SK-N-SH (cell line): ENCODE measurements around the gene RAMP3. TPM values are rescaled to one million over a fixed set of nuclear protein-coding genes. Genes with fewer than 3 reads are reported as not detected.

Experiments used
- CTCF ChIA-PET: fragments of 300-600, 350-600 bp; formaldehyde crosslinking; extraction: SDS; loops from one replicate; lab custom pipeline; 2021; lab: Yijun Ruan, JAX
- POLR2A ChIA-PET: fragments of 350-600 bp; sonication (Branson Sonifier 250); formaldehyde crosslinking; extraction: SDS; loops from one replicate; lab custom pipeline; 2020; ENCODE audit warnings: antibody characterized with exemption, inconsistent platforms; lab: Yijun Ruan, JAX
- DNase-seq: peaks from one replicate; pipeline ENCODE4 v3.0.0; 2012
- H2AFZ ChIP-seq: fragments of 200-600 bp; sonication (generic); 2 replicates; pipeline ENCODE4 v1.8.1; 2016; ENCODE audit warnings: antibody characterized with exemption, mild to moderate bottlenecking, low read depth
- H3F3A ChIP-seq: fragments of 200-600 bp; sonication (generic); replicated peaks from 2 replicates; pipeline ENCODE3; 2016; ENCODE audit warnings: antibody characterized with exemption, mild to moderate bottlenecking; ENCODE audit not compliant: insufficient read depth
- H3K27ac ChIP-seq, 2 experiments: fragments of 200-500 bp in 1 of 2; fragments of 200-600 bp in 1 of 2; sonication (Bioruptor generic) in 1 of 2; sonication (generic), shearing (Covaris generic) in 1 of 2; 2 replicates each; pipeline versions ENCODE4 v1.5.1 to v1.6.1; 2014 to 2016; ENCODE audit warnings: low read depth in 2 of 2, inconsistent platforms in 1 of 2, low read length in 1 of 2, mild to moderate bottlenecking in 1 of 2, mixed read lengths in 1 of 2
- H3K27me3 ChIP-seq: fragments of 200-600 bp; sonication (generic), shearing (Covaris generic); 2 replicates; pipeline ENCODE4 v1.6.1; 2016; ENCODE audit warnings: mixed run types; ENCODE audit not compliant: insufficient read depth
- H3K36me3 ChIP-seq, 2 experiments: fragments of 200-500 bp in 1 of 2; fragments of 200-600 bp in 1 of 2; sonication (Bioruptor generic) in 1 of 2; sonication (generic) in 1 of 2; replicated peaks in 1 of 2; 2 replicates each; pipeline versions ENCODE3 to v1.5.1; 2014 to 2016; ENCODE audit warnings: low read length in 1 of 2, mild to moderate bottlenecking in 1 of 2; ENCODE audit not compliant: insufficient read depth in 2 of 2, control insufficient read depth in 1 of 2
- H3K4me1 ChIP-seq, 2 experiments: fragments of 200-500 bp in 1 of 2; fragments of 200-600 bp in 1 of 2; sonication (Bioruptor generic) in 1 of 2; sonication (generic), shearing (Covaris generic) in 1 of 2; 2 replicates each; pipeline versions ENCODE4 v1.5.1 to v1.6.1; 2014 to 2016; ENCODE audit warnings: low read depth in 1 of 2, low read length in 1 of 2, mixed run types in 1 of 2; ENCODE audit not compliant: insufficient read depth in 2 of 2, control insufficient read depth in 1 of 2
- H3K4me2 ChIP-seq: fragments of 200-600 bp; sonication (generic), shearing (Covaris generic); 2 replicates; pipeline ENCODE4 v1.6.1; 2017; ENCODE audit warnings: mixed run types
- H3K4me3 ChIP-seq, 2 experiments: fragments of 200-500 bp in 1 of 2; fragments of 200-600 bp in 1 of 2; sonication (Bioruptor generic) in 1 of 2; sonication (generic), shearing (Covaris generic) in 1 of 2; 2 replicates each; pipeline versions ENCODE4 v1.5.1 to v1.8.1; 2014 to 2016; ENCODE audit warnings: low read depth in 2 of 2, inconsistent platforms in 1 of 2, low read length in 1 of 2, mild to moderate bottlenecking in 1 of 2, mixed read lengths in 1 of 2, moderate library complexity in 1 of 2
- H3K79me2 ChIP-seq: fragments of 200-600 bp; sonication (generic); 2 replicates; pipeline ENCODE4 v1.8.1; 2017; ENCODE audit warnings: mild to moderate bottlenecking; ENCODE audit not compliant: insufficient read depth
- H3K9ac ChIP-seq: fragments of 200-600 bp; sonication (generic); 2 replicates; pipeline ENCODE4 v1.6.1; 2017; ENCODE audit warnings: mixed run types
- H3K9me2 ChIP-seq: fragments of 200-600 bp; sonication (generic); 2 replicates; pipeline ENCODE4 v1.6.1; 2017; ENCODE audit warnings: mixed run types
- H3K9me3 ChIP-seq: fragments of 200-600 bp; sonication (generic); 2 replicates; pipeline ENCODE4 v1.6.1; 2017; ENCODE audit warnings: mixed run types, mild to moderate bottlenecking, moderate library complexity
- H4K20me1 ChIP-seq: fragments of 200-600 bp; sonication (generic); 2 replicates; pipeline ENCODE4 v1.6.1; 2017; ENCODE audit warnings: mild to moderate bottlenecking, mixed run types; ENCODE audit not compliant: insufficient read depth
- ELF1 ChIP-seq: IDR thresholded peaks from 2 replicates; pipeline ENCODE4 v1.4.0; 2012
- FOXM1 ChIP-seq: IDR thresholded peaks from 2 replicates; pipeline ENCODE4 v1.4.0; 2012; ENCODE audit warnings: low read depth, mild to moderate bottlenecking
- GABPA ChIP-seq: IDR thresholded peaks from 2 replicates; pipeline ENCODE4 v1.4.0; 2012; ENCODE audit warnings: low read depth, mild to moderate bottlenecking
- GATA2 ChIP-seq: sonication (generic); formaldehyde crosslinking; IDR thresholded peaks from 2 replicates; pipeline ENCODE4 v1.5.0; 2020; ENCODE audit warnings: mild to moderate bottlenecking, missing genetic modification reagents
- JUND ChIP-seq: IDR thresholded peaks from 2 replicates; pipeline ENCODE4 v1.4.0; 2012
- RAD21 ChIP-seq: IDR thresholded peaks from 2 replicates; pipeline ENCODE4 v1.6.1; 2012; ENCODE audit warnings: mild to moderate bottlenecking, low read length
- RFX5 ChIP-seq: IDR thresholded peaks from 2 replicates; pipeline ENCODE4 v1.6.1; 2012; ENCODE audit warnings: mild to moderate bottlenecking, improper control_type of control experiment, low read length
- SIN3A ChIP-seq: IDR thresholded peaks from 2 replicates; pipeline ENCODE4 v1.6.1; 2012; ENCODE audit warnings: low read depth, mild to moderate bottlenecking, low read length, moderate library complexity, borderline replicate concordance
- SMC3 ChIP-seq: IDR thresholded peaks from 2 replicates; pipeline ENCODE4 v1.6.1; 2012; ENCODE audit warnings: low read depth, low read length, improper control_type of control experiment
- TCF12 ChIP-seq: IDR thresholded peaks from 2 replicates; pipeline ENCODE4 v1.4.0; 2012
- WGBS: methylation state at CpG from one replicate; pipeline ENCODE4 v1.1.6; 2017; ENCODE audit warnings: low lambda C conversion rate; 5-methylcytosine and 5-hydroxymethylcytosine counted together
- polyA plus RNA-seq, 3 experiments: library from polyadenylated mRNA; depleted of rRNA; stranded (reverse); fragments of >200 nt; gene quantifications; 2 replicates each; pipeline ENCODE4 v1.2.3, GENCODE V29; 2012
- TF ChIP-seq, protein P1 (sequence below): fragments of 150-350 bp; IDR thresholded peaks from 2 replicates; pipeline ENCODE4 v1.6.1; 2016; ENCODE audit warnings: mild to moderate bottlenecking, low read depth, low read length
- TF ChIP-seq, protein P2 (sequence below): IDR thresholded peaks from 2 replicates; pipeline ENCODE4 v1.4.0; 2012; ENCODE audit warnings: low read depth, borderline replicate concordance
- TF ChIP-seq, protein P3 (sequence below): IDR thresholded peaks from 2 replicates; pipeline ENCODE4; 2012
- TF ChIP-seq, protein P4 (sequence below): fragments of 200-600 bp; sonication (generic); IDR thresholded peaks from 2 replicates; pipeline ENCODE4 v1.6.1; 2017; ENCODE audit warnings: antibody characterized with exemption, mild to moderate bottlenecking, moderate library complexity

Gene RAMP3
- polyA plus RNA-seq, 1 of the 3 experiments (the other 2 are of a cell fraction) = not detected

DNA sequence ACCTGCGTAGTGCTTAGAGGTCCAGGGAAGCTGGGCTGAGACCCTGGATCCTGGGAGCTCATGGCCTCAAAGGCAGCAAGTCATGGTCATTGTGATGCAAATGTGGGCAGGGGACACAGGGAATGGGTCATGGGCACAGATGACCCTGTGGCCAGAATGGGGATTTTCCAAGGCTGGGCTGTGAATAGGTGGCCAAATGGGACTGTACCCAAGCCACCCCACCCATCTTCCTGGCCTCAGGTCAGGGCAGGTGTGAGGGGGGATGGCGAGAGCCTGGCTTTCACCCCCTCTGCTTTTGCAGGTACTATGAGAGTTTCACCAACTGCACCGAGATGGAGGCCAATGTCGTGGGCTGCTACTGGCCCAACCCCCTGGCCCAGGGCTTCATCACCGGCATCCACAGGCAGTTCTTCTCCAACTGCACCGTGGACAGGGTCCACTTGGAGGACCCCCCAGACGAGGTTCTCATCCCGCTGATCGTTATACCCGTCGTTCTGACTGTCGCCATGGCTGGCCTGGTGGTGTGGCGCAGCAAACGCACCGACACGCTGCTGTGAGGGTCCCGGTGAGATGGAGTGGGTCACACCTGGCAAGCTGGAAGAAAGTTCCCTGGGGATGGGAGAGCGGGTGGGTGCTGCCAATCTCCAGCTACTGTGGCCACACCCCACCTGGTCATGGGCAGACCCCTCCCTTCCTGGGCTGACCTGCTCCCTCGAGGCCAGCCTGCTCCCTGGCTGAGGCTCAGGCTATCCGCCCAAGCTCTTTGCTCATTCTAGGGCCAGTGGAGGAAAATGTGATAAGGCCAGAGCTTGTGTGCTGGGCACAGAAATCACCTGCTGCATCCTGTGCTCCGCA lies 25.5 kb downstream of the RAMP3 start:
- DNase-seq = no peak
- Histone ChIP-seq H3K9me2 (no peaks in the 10 kb centered on the region), H3K27me3 (peaks cover 19% of the 10 kb centered on the region), H3F3A (no peaks in the 10 kb centered on the region), H3K4me2 (no peak overlapping the region), H3K4me3 (no peak overlapping the region), H2AFZ (no peak overlapping the region), H3K9me3 (no peaks in the 10 kb centered on the region), H3K9ac (no peak overlapping the region), H3K79me2 (no peaks in the 10 kb centered on the region), H4K20me1 (no peaks in the 10 kb centered on the region), H3K27ac (no peak overlapping the region), H3K36me3 (no peaks in the 10 kb centered on the region), H3K4me1 (no peaks in the 10 kb centered on the region)
- 50% methylated on average over 15 of the region's 21 CpGs for WGBS
- POLR2A ChIA-PET = no interaction called here
- CTCF ChIA-PET = interaction anchor here (0.7 to 1.6 kb wide), 3 partner anchors 25 to 671 kb away, joined by 3 to 4 read pairs (median 4); partner anchors contain the start of gene RAMP3
- TF ChIP-seq GATA2 (no peak), RFX5 (no peak)
- TF ChIP-seq, protein P1, sequence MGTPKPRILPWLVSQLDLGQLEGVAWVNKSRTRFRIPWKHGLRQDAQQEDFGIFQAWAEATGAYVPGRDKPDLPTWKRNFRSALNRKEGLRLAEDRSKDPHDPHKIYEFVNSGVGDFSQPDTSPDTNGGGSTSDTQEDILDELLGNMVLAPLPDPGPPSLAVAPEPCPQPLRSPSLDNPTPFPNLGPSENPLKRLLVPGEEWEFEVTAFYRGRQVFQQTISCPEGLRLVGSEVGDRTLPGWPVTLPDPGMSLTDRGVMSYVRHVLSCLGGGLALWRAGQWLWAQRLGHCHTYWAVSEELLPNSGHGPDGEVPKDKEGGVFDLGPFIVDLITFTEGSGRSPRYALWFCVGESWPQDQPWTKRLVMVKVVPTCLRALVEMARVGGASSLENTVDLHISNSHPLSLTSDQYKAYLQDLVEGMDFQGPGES = no peak

DNA sequence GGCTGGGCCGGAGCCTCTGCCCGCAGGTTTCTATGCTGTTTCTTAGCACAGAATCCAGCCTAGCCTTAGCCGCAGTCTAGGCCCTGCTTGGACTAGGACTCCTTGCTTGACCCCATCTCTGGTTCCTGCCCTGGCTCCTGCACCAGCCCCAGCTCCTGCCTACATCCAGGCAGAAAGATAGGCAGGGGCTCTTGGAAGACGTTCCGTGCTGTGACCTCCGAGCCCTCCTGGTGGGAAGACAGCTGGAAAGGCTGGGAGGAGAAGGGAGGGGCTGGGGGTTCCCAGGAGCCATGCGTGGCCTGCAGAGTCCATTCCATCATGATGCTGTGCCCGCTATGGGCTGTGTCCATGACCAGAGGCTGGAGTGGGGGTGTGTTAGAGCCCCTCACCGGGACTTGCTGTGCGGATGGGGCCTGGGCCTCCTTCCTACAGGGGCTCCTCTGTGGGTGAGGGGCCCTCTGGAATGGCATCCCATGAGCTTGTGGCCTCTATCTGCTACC lies 26.2 kb downstream of the RAMP3 start:
- no peaks in the 10 kb centered on the region for H4K20me1 ChIP-seq
- H3K9me2 ChIP-seq = no peaks in the 10 kb centered on the region
- peaks cover 19% of the 10 kb centered on the region for H3K27me3 ChIP-seq
- no peak for DNase-seq
- no peak overlapping the region for H3K27ac ChIP-seq
- no peaks in the 10 kb centered on the region for H3F3A ChIP-seq
- no peak overlapping the region for H3K4me2 ChIP-seq
- no peaks in the 10 kb centered on the region for H3K36me3 ChIP-seq
- H3K9ac ChIP-seq = no peak overlapping the region
- H3K4me3 ChIP-seq = no peak overlapping the region
- CTCF ChIA-PET = interaction anchor here (0.7 to 1.6 kb wide), 5 partner anchors 11 to 738 kb away, joined by 3 to 4 read pairs (median 3); partner anchors contain the start of genes IGFBP3 and RAMP3
- 60% methylated on average over 7 of the region's 10 CpGs for WGBS
- no peak overlapping the region for H2AFZ ChIP-seq
- TF ChIP-seq FOXM1 (no peak), GABPA (no peak), ELF1 (no peak)
- POLR2A ChIA-PET = no interaction called here
- H3K9me3 ChIP-seq = no peaks in the 10 kb centered on the region
- no peaks in the 10 kb centered on the region for H3K79me2 ChIP-seq
- H3K4me1 ChIP-seq = no peaks in the 10 kb centered on the region

DNA sequence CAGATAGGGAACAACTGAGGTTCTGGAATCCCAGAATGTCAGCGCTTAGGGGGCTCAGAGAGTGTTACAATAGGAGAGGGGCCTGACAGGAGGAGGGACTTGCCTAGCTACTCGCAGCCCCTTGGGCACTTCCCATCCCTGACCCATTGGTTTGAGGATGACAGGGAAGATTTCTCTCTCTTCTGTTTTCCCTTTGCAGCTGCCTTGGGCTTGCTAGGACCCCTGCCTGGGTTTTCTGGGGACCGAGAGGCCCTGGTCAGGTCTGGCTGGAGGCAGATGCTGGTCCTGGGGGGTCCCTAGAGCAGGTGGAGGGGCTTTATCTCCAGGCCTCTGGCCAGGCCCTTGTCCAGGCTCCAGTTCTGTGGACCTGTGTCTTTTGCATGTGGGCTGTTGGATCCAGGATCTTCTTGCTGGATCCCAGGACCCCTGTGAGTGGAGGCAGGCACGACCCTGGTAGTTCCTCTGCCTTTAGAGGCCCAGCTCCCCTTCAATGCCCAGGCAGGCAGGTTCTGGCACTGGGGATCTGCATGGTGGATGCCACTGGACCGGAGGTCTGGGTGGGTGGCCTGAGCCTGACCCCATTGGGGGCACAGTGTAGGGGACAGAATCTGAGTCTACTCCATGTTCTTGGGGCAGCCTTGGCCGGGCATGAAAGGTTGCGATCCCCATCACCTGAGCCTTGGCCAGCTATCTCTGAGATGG lies 26.9 kb downstream of the RAMP3 start:
- ChIA-PET POLR2A (no interaction called here), CTCF (interaction anchor here (0.9 to 1.6 kb wide), 4 partner anchors 12 to 737 kb away, joined by 3 to 4 read pairs (median 4); partner anchors contain the start of genes IGFBP3 and RAMP3)
- Histone ChIP-seq H3K27ac (no peak overlapping the region), H3K4me2 (no peak overlapping the region), H3K9me2 (no peaks in the 10 kb centered on the region), H4K20me1 (no peaks in the 10 kb centered on the region), H3K27me3 (peaks cover 15% of the 10 kb centered on the region), H3K9me3 (no peaks in the 10 kb centered on the region), H3F3A (no peaks in the 10 kb centered on the region), H3K36me3 (no peaks in the 10 kb centered on the region), H3K79me2 (no peaks in the 10 kb centered on the region), H3K4me1 (no peaks in the 10 kb centered on the region), H2AFZ (no peak overlapping the region), H3K9ac (no peak overlapping the region), H3K4me3 (no peak overlapping the region)
- no peak for DNase-seq
- 38% methylated on average over 5 of the region's 7 CpGs for WGBS
- TF ChIP-seq RAD21 = no peak
- TF ChIP-seq SMC3 = no peak
- TF ChIP-seq TCF12 = no peak
- TF ChIP-seq, protein P2, sequence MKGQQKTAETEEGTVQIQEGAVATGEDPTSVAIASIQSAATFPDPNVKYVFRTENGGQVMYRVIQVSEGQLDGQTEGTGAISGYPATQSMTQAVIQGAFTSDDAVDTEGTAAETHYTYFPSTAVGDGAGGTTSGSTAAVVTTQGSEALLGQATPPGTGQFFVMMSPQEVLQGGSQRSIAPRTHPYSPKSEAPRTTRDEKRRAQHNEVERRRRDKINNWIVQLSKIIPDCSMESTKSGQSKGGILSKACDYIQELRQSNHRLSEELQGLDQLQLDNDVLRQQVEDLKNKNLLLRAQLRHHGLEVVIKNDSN = no peak
- TF ChIP-seq, protein P3, sequence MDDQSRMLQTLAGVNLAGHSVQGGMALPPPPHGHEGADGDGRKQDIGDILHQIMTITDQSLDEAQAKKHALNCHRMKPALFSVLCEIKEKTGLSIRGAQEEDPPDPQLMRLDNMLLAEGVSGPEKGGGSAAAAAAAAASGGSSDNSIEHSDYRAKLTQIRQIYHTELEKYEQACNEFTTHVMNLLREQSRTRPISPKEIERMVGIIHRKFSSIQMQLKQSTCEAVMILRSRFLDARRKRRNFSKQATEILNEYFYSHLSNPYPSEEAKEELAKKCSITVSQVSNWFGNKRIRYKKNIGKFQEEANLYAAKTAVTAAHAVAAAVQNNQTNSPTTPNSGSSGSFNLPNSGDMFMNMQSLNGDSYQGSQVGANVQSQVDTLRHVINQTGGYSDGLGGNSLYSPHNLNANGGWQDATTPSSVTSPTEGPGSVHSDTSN = no peak
- TF ChIP-seq SIN3A = no peak
- TF ChIP-seq, protein P4, sequence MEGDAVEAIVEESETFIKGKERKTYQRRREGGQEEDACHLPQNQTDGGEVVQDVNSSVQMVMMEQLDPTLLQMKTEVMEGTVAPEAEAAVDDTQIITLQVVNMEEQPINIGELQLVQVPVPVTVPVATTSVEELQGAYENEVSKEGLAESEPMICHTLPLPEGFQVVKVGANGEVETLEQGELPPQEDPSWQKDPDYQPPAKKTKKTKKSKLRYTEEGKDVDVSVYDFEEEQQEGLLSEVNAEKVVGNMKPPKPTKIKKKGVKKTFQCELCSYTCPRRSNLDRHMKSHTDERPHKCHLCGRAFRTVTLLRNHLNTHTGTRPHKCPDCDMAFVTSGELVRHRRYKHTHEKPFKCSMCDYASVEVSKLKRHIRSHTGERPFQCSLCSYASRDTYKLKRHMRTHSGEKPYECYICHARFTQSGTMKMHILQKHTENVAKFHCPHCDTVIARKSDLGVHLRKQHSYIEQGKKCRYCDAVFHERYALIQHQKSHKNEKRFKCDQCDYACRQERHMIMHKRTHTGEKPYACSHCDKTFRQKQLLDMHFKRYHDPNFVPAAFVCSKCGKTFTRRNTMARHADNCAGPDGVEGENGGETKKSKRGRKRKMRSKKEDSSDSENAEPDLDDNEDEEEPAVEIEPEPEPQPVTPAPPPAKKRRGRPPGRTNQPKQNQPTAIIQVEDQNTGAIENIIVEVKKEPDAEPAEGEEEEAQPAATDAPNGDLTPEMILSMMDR = no peak
- TF ChIP-seq JUND = no peak
